IgD-negative memory B cell (primary cell): ENCODE data around the gene SDF2L1. TPM values are rescaled to one million over a fixed set of nuclear protein-coding genes. Genes with fewer than 3 reads are reported as not detected.
"Not testable (repeated sequence)": the region's sequence is repeated elsewhere in the genome, so short reads cannot be mapped to it uniquely, and the experiment has no call there.

Source experiments
- H3K27ac Mint-ChIP-seq, 3 donors: one replicate each; pipeline ENCODE4 v1.8.0; 2020 to 2022; ENCODE audit warnings: mild to moderate bottlenecking in 3 of 3, mixed read lengths in 3 of 3, moderate library complexity in 1 of 3
- H3K27me3 Mint-ChIP-seq: one replicate; pipeline ENCODE4 v1.8.0; 2021; ENCODE audit warnings: mixed read lengths
- H3K36me3 Mint-ChIP-seq: one replicate; pipeline ENCODE4 v1.8.0; 2020; ENCODE audit warnings: mild to moderate bottlenecking, mixed read lengths
- H3K4me1 Mint-ChIP-seq, 3 donors: one replicate each; pipeline ENCODE4 v1.8.0; 2020 to 2022; ENCODE audit warnings: mixed read lengths in 3 of 3, mild to moderate bottlenecking in 1 of 3
- H3K4me3 Mint-ChIP-seq, 4 donors: one replicate each; pipeline ENCODE4 v1.8.0; 2020 to 2022; ENCODE audit warnings: mild to moderate bottlenecking in 4 of 4, mixed read lengths in 4 of 4, moderate library complexity in 3 of 4
- H3K9me3 Mint-ChIP-seq, 3 donors: one replicate each; pipeline ENCODE4 v1.8.0; 2020 to 2021; ENCODE audit warnings: mixed read lengths in 3 of 3, mild to moderate bottlenecking in 1 of 3
- polyA plus RNA-seq: library from polyadenylated mRNA; unstranded; fragments of 300-500 nt; fragmentation: Illumina TruSeq; gene quantifications from one replicate; pipeline ENCODE4 v1.2.3, GENCODE V29; 2021

SDF2L1 gene
- polyA plus RNA-seq, 1 donor from 2014 or later: 61.5 TPM

- peaks cover 25 to 33% (median 32%) of the 10 kb centered on the region in 3 donors for H3K4me1 Mint-ChIP-seq
These were observed 30.7 kb upstream of the SDF2L1 start for GRCh38 chr22:21611210-21611977.

GRCh38 chr22:21612858-21613257 lies 29.2 kb upstream of the SDF2L1 start:
- Mint-ChIP-seq H3K36me3 (peaks cover 3% of the 10 kb centered on the region), H3K27me3 (no peaks in the 10 kb centered on the region), H3K4me3 (no peak overlapping the region), H3K9me3 (no peaks in the 10 kb centered on the region), H3K4me1 (peaks cover 25 to 33% (median 26%) of the 10 kb centered on the region in 3 donors), H3K27ac (no peak overlapping the region)

More at GRCh38 chr22:21611210-21611977, 30.7 kb upstream of the SDF2L1 start:
- Mint-ChIP-seq H3K4me3 (no peak overlapping the region), H3K9me3 (no peaks in the 10 kb centered on the region), H3K27me3 (no peaks in the 10 kb centered on the region), H3K36me3 (peaks cover 3% of the 10 kb centered on the region), H3K27ac (peak overlapping the region in 1 of 3 donors; percentile 68)

- H3K27me3 Mint-ChIP-seq: no peaks in the 10 kb centered on the region
- H3K9me3 Mint-ChIP-seq: no peaks in the 10 kb centered on the region
- peak overlapping the region in 2 of 3 donors; percentile 68 to 75 for H3K27ac Mint-ChIP-seq
- H3K4me3 Mint-ChIP-seq: no peak overlapping the region
- H3K4me1 Mint-ChIP-seq: peaks cover 24 to 31% (median 26%) of the 10 kb centered on the region in 3 donors
- peaks cover 3% of the 10 kb centered on the region for H3K36me3 Mint-ChIP-seq
These were observed 28.4 kb upstream of the SDF2L1 start for GRCh38 chr22:21613553-21614233.

- Mint-ChIP-seq H3K9me3 (no peaks in the 10 kb centered on the region), H3K4me1 (peaks cover 26 to 31% (median 30%) of the 10 kb centered on the region in 3 donors), H3K27ac (peak overlapping the region in 2 of 3 donors; percentile 7 to 86), H3K36me3 (peaks cover 3% of the 10 kb centered on the region), H3K4me3 (peak overlapping the region in 3 of 4 donors; percentile 8 to 84 (median 16)), H3K27me3 (no peaks in the 10 kb centered on the region)
These were observed 26.4 kb upstream of the SDF2L1 start for GRCh38 chr22:21615731-21616130.

GRCh38 chr22:21617337-21617736 lies 24.8 kb upstream of the SDF2L1 start:
- H3K4me3 Mint-ChIP-seq, H3K36me3 Mint-ChIP-seq, H3K27me3 Mint-ChIP-seq, H3K9me3 Mint-ChIP-seq: not testable (repeated sequence)
- peak overlapping the region; percentile 53 to 89 (median 71) for H3K27ac Mint-ChIP-seq
- peaks cover 25 to 31% (median 27%) of the 10 kb centered on the region in 3 donors for H3K4me1 Mint-ChIP-seq

GRCh38 chr22:21621025-21621424 lies 21.1 kb upstream of the SDF2L1 start:
- no peaks in the 10 kb centered on the region for H3K27me3 Mint-ChIP-seq
- H3K4me1 Mint-ChIP-seq: peaks cover 6 to 19% (median 13%) of the 10 kb centered on the region in 3 donors
- no peaks in the 10 kb centered on the region for H3K36me3 Mint-ChIP-seq
- H3K4me3 Mint-ChIP-seq: no peak overlapping the region
- H3K9me3 Mint-ChIP-seq: no peaks in the 10 kb centered on the region
- peak overlapping the region in 2 of 3 donors; percentile 39 to 83 for H3K27ac Mint-ChIP-seq

GRCh38 chr22:21622011-21622918 lies 19.8 kb upstream of the SDF2L1 start:
- no peaks in the 10 kb centered on the region for H3K27me3 Mint-ChIP-seq
- peak overlapping the region in 2 of 3 donors; percentile 10 to 76 for H3K27ac Mint-ChIP-seq
- H3K4me3 Mint-ChIP-seq: no peak overlapping the region
- H3K4me1 Mint-ChIP-seq: peaks cover 6 to 19% (median 11%) of the 10 kb centered on the region in 3 donors
- H3K36me3 Mint-ChIP-seq: no peaks in the 10 kb centered on the region
- H3K9me3 Mint-ChIP-seq: no peaks in the 10 kb centered on the region

GRCh38 chr22:21622919-21623647 lies 19.0 kb upstream of the SDF2L1 start:
- H3K4me1 Mint-ChIP-seq: peaks cover 10 to 24% (median 14%) of the 10 kb centered on the region in 3 donors
- no peaks in the 10 kb centered on the region for H3K9me3 Mint-ChIP-seq
- peak overlapping the region in 2 of 3 donors; percentile 76 to 86 for H3K27ac Mint-ChIP-seq
- no peaks in the 10 kb centered on the region for H3K36me3 Mint-ChIP-seq
- H3K27me3 Mint-ChIP-seq: no peaks in the 10 kb centered on the region
- peak overlapping the region in 1 of 4 donors; percentile 23 for H3K4me3 Mint-ChIP-seq

GRCh38 chr22:21623648-21623970 lies 18.5 kb upstream of the SDF2L1 start:
- Mint-ChIP-seq H3K36me3 (no peaks in the 10 kb centered on the region), H3K27ac (peak overlapping the region in 1 of 3 donors; percentile 86), H3K4me1 (peaks cover 13 to 24% (median 17%) of the 10 kb centered on the region in 3 donors), H3K27me3 (no peaks in the 10 kb centered on the region), H3K4me3 (no peak overlapping the region), H3K9me3 (no peaks in the 10 kb centered on the region)

- peak overlapping the region; percentile 32 to 86 (median 73) for H3K27ac Mint-ChIP-seq
- H3K36me3 Mint-ChIP-seq: no peaks in the 10 kb centered on the region
- no peaks in the 10 kb centered on the region for H3K27me3 Mint-ChIP-seq
- H3K9me3 Mint-ChIP-seq: no peaks in the 10 kb centered on the region
- H3K4me3 Mint-ChIP-seq: peak overlapping the region in 2 of 4 donors; percentile 27 to 40
- H3K4me1 Mint-ChIP-seq: peaks cover 16 to 26% (median 17%) of the 10 kb centered on the region in 3 donors
These were observed 17.8 kb upstream of the SDF2L1 start for GRCh38 chr22:21624120-21624879.

GRCh38 chr22:21624880-21625791 lies 17.0 kb upstream of the SDF2L1 start:
- H3K9me3 Mint-ChIP-seq: no peaks in the 10 kb centered on the region
- H3K36me3 Mint-ChIP-seq: no peaks in the 10 kb centered on the region
- H3K27ac Mint-ChIP-seq: peak overlapping the region; percentile 32 to 86 (median 73)
- H3K4me3 Mint-ChIP-seq: peak overlapping the region in 2 of 4 donors; percentile 40 to 63
- no peaks in the 10 kb centered on the region for H3K27me3 Mint-ChIP-seq
- H3K4me1 Mint-ChIP-seq: peaks cover 14 to 24% (median 19%) of the 10 kb centered on the region in 3 donors

- Mint-ChIP-seq H3K27me3 (no peaks in the 10 kb centered on the region), H3K36me3 (no peaks in the 10 kb centered on the region), H3K4me3 (peak overlapping the region in 1 of 4 donors; percentile 76), H3K9me3 (no peaks in the 10 kb centered on the region), H3K4me1 (peaks cover 16 to 29% (median 26%) of the 10 kb centered on the region in 3 donors), H3K27ac (peak overlapping the region in 2 of 3 donors; percentile 31 to 89)
These were observed 15.9 kb upstream of the SDF2L1 start for GRCh38 chr22:21626073-21626734.
